Epithelial cell of prostate (primary cell): ENCODE results near the gene CELA3B.
A peak's percentile ranks its signal among the peaks of the same experiment; 100 is the strongest.
"Not testable (repeated sequence)": the region's sequence is repeated elsewhere in the genome, so short reads cannot be mapped to it uniquely, and the experiment has no call there.

Experiments
- DNase-seq: peaks from one replicate; pipeline ENCODE4 v3.0.0-alpha.2; 2011; ENCODE audit warnings: low read depth, low spot score
- H3K27ac ChIP-seq: fragments of 450-650 bp; 2 replicates; pipeline ENCODE4 v1.5.1; 2017; ENCODE audit warnings: mild to moderate bottlenecking

The CELA3B gene

DNA sequence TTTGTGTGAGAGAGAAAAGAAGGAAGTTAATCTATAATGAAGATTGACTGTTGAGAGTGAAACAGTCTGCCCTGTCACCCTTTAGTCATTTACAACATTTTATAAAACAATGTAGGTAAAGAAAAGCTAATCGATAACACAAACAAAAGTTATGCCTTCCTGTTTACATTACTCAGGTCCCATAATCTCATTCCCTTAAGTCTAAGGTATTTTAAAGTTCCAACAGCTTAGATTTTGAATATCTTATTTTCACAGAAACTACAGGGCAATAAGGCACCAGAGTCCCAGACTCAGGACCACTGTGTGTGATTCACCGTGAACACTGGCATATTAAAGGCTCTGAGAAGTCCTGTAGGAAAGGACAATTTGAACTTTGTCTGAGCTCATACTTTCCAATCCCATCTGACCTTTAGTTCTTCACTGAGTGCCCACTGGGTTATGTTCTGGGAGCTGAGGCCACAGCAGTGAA, 3.8 kb upstream of the CELA3B start:
- not testable (repeated sequence) for DNase-seq
- peak overlapping the region; percentile 36 for H3K27ac ChIP-seq

DNA sequence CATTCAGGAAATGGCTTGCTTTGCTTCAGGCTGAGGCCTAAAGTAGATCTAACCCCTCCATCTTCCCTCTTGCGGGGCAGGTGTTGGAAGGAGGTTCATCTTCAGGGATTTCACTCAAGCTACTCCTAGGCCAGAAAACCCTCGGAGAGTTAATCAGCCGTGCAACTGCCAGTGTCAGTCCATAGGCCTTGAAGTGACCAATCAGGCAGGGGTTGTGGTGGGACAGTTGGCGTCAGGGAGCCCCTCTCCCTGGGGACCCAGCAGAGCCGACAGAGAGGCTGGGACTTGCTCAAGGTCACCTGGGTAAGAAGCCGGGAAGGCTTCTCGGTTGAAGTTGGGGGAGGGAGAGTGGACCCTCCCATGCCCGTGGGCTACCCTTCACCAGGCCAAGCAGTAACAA, 2.9 kb upstream of the CELA3B start:
- not testable (repeated sequence) for DNase-seq, H3K27ac ChIP-seq

DNA sequence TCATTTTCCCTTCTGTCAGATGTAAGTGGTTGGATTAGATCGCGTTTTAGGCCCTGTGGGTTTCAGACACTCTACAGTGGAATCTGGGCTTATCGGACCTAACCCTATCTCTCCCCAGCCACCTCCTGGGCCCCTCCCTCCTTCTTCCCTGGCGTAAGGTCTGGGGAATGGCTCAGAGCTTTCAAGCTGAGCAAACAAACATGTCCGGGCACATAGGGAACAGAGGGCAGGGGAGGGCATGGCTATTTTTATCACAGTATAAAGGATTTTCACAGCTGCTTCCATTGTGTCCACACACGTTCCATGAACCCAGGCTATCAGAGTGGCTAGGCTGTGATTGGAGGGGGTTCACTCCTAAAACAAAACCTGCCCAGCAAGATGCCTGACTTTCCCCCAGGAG, 2.1 kb upstream of the CELA3B start:
- not testable (repeated sequence) for DNase-seq, H3K27ac ChIP-seq

DNA sequence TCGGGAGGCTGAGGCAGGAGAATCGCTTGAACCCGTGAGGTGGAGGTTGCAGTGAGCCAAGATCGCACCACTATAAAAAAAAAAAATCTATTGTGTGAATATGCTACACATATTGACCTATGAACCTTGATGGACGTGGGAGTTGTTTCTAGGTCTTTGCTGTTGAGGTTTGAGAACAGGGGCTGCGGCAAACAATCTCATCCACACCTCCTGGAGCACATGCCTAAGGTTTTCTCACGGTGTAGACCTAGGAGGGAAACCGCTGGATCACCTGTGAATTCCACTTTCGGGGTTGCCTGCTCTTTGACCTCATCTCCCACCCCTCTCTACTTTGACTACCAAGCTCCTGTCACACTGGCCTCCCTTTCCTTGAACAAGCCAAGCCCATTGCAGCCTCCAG, 1.5 kb upstream of the CELA3B start:
- not testable (repeated sequence) for H3K27ac ChIP-seq, DNase-seq

DNA sequence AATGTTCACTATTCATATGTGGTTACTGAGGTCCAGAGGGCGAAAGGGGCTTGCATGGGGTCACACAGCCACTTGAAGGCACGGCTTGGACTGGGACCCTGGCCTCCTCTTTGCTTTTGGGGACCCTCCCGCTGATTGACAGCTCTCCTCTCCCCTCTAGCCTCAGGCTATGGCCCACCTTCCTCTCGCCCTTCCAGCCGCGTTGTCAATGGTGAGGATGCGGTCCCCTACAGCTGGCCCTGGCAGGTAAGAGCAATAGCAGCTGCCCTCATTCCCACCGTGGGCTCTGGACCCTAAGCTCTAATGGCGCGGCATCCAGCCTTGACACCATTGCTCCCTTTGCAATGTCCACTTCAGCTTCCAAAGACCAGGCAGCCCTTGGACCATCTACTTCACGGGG, 1.4 kb downstream of the CELA3B start:
- H3K27ac ChIP-seq, DNase-seq: not testable (repeated sequence)

DNA sequence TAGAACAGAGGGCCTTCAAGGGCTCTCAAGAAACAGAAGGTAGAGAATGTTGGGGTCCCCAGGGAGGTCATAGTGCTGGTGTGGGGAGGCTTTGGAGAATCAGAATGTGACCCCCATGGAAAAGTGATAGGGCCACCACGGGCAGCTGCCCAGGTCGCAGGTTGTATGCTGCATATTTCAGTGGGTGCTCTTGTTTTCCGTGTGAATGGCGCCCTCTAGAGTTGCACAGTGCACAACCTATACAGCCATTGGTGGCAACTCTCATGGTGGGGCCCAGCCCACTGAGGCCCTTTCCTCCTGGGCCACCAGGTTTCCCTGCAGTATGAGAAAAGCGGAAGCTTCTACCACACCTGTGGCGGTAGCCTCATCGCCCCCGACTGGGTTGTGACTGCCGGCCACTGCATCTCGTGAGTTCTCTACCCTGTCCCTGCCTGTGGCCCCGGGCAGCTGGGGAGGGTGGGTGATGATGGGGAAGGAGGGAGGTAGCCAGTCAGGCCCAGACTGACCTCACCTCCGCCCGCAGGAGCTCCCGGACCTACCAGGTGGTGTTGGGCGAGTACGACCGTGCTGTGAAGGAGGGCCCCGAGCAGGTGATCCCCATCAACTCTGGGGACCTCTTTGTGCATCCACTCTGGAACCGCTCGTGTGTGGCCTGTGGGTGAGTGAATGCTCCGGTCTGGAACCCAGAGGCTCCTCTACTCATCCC, 3.8 kb downstream of the CELA3B start:
- H3K27ac ChIP-seq, DNase-seq: not testable (repeated sequence)

DNA sequence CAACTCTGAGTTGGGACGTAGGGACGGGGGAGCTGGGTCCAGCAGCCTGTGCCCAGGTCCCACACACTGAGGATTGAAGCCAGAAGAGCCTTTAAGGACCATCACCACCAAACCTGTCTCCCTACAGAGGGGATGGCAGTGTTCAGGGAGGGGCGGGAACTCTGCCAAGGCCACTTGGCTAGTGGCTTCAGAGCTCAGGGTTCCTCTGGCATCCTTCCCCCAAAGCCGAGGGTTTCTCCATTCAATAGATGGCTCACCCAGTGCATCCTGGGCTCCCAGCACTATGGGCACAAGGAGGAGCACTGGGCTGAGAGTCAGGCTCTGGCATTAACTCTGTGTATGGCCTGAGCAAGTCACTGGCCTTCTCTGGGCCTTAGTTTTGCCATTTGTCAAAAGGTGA, 4.4 kb downstream of the CELA3B start:
- not testable (repeated sequence) for H3K27ac ChIP-seq, DNase-seq

DNA sequence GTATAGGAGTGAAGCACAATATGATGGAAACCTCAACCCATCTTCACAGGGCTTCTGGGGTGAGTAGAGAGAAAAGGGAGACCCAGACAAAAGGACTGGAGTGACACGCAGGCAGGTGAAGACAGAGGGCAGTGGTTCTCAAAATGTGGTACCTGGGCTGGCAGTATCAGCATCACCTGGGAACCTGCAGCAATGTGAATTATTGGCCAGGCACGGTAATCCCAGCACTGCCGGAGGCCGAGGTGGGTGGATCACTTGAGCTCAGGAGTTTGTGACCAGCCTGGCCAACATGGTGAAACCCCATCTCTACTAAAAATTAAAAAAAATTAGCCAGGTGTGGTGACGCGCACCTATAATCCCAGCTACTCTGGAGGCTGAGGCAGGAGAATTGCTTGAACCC, 5.3 kb downstream of the CELA3B start:
- H3K27ac ChIP-seq, DNase-seq: not testable (repeated sequence)

DNA sequence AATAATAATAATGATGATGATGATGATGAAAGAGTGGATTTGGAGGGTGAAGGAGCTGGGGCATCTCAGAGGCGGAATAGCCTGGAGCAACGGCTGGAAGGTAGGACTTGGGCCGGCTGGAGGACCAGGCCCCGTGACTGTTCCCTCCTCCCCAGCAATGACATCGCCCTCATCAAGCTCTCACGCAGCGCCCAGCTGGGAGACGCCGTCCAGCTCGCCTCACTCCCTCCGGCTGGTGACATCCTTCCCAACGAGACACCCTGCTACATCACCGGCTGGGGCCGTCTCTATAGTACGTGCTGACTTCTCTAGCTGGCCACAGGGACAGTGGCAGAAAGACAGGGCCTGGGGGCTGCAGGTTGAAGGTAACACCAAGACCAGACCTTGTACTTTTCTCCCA, 6.7 kb downstream of the CELA3B start:
- DNase-seq, H3K27ac ChIP-seq: not testable (repeated sequence)

DNA sequence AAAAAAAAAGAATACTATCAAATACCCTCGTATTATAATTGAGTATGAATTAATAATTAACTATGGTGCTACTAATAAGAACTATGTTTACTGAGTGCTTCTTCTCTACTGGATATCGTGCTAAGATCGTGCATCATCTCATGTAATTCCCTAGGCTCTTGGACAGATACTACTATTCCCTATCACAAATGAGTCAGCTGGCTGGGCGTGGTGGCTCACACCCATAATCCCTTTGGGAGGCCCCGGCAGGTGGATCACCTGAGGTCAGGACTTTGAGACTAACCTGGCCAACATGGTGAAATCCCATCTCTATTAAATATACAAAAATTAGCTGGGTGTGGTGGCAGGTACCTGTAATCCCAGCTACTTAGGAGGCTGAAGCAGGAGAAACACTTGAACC, 9.1 kb downstream of the CELA3B start:
- not testable (repeated sequence) for H3K27ac ChIP-seq, DNase-seq

DNA sequence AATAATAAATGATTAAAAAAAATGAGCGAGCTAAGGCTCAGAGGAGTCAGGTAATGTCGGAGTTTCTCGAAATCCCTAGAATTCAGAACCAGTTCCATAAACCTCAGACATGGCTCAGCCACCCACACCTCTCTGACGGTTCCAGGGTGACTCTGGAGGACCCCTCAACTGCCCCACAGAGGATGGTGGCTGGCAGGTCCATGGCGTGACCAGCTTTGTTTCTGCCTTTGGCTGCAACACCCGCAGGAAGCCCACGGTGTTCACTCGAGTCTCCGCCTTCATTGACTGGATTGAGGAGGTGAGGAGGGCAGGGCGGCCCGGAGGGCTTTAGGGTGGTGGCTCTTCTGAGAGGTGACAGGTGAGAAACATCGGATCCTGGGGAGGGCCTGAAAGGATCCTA, 9.6 kb downstream of the CELA3B start:
- H3K27ac ChIP-seq, DNase-seq: not testable (repeated sequence)

DNA sequence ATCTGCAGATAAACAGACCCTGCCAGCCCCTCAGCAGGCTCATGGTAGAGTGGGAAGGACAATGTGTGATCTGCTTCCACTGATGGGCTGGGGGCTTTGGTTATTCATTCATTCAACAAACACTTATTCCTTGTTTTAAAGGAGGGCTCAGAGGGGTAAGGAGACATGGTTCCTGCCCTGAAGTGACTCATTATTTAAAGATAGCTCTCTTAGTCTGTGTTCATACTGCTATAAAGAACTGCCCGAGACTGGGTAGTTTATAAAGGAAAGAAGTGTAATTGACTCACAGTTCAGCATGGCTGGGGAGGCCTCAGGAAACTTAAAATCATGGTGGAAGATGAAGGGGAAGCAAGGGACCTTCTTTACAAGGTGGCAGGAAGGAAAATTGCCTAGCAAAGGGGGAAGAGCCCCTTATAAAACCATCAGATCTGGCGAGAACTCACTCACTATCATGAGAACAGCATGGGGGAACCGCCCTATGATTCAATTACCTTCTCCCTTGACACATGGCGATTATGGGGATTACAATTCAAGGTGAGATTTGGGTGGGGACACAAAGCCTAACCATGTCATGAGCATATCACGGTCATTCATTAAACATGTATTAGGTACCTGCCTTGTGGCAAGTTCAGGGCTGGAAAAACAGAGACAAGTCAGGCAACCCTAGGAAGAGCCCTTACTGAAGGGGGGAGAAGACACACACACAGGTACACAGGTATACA, 13.0 kb downstream of the CELA3B start:
- DNase-seq, H3K27ac ChIP-seq: not testable (repeated sequence)

DNA sequence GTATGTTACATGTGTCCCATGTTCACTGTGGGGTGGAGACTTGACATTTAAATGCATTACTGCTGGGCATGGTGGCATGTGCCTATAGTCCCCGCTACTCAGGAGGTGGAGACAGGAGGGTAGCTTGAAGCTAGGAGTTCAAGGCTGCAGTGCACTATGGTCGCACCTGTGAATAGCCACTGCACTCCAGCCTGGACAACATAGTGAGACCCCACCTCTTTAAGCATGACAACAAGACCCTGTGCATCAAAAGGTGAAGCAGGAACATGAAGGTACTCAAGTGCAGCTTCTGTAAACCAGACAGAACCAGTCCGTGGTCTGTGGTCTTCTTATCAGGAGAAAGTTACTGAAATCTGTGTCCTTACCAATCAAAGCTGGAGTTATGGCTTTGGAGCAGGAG, 15.4 kb downstream of the CELA3B start:
- not testable (repeated sequence) for H3K27ac ChIP-seq, DNase-seq

DNA sequence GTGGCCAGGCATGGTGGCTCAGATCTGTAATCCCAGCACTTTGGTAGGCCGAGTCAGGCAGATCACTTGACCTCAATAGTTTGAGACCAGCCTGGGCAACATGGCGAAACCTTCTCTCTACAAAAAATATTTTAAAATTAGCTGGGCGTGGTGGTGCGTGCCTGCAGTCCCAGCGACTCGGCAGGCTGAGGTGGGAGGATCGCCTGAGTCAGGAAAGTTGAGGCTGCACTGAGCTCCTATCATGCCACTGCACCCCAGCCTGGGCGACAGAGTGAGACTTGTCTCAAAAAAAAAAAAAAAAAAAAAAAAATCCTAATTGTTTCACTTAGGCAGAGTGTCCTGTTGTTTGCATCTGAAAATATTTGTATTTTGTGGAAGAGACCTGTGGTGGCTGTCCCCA, 17.9 kb downstream of the CELA3B start:
- not testable (repeated sequence) for DNase-seq, H3K27ac ChIP-seq

DNA sequence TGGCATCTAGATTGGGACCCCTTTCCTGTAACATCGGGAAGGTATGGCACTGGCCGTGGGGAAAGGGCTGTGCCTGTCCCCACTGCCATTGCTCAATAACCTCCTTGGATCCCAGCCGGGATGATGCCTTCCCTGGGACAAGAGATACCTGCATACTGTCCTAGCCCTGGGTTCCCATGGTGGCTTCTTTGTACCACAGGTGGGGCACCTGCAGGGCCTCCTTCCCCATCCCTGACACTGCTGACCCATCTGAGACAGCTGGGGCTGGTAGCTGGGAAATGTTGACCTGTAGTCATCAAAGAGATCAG, 19.8 kb downstream of the CELA3B start:
- not testable (repeated sequence) for H3K27ac ChIP-seq, DNase-seq

DNA sequence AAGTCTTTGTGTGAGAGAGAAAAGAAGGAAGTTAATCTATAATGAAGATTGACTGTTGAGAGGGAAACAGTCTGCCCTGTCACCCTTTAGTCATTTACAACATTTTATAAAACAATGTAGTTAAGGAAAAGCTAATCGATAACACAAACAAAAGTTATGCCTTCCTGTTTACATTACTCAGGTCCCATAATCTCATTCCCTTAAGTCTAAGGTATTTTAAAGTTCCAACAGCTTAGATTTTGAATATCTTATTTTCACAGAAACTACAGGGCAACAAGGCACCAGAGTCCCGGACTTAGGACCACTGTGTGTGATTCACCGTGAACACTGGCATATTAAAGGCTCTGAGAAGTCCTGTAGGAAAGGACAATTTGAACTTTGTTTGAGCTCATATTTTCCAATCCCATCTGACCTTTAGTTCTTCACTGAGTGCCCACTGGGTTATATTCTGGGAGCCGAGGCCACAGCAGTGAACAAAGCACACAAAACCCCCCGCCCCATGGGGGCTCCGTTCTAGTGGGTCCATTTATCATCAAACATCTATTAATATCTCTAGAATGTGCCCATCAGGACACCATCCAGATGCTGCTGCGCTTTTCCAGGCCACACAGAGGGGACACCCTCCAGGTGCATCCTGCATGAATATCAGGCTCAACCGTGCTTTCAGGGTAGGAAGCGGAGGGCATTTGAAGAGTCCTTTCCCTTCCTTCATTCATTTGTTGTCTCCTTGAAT, 21.2 kb downstream of the CELA3B start:
- H3K27ac ChIP-seq, result peak overlapping the region; percentile 41
- DNase-seq, result not testable (repeated sequence)

DNA sequence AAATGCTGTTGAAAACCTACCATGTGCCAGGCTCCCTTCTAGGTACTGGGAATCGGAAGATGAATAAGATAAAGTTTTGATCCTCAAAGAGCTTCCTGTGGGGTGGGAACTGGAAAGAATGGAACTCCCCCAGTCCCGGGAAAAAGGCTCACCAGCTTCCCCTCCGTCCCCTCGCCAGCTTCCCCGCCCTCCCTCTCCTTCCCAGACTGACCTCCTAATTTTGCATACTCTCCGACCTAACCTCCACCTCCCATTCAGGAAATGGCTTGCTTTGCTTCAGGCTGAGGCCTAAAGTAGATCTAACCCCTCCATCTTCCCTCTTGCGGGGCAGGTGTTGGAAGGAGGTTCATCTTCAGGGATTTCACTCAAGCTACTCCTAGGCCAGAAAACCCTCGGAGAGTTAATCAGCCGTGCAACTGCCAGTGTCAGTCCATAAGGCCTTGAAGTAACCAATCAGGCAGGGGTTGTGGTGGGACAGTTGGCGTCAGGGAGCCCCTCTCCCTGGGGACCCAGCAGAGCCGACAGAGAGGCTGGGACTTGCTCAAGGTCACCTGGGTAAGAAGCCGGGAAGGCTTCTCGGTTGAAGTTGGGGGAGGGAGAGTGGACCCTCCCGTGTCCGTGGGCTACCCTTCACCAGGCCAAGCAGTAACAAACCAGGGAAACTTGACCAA, 21.9 kb downstream of the CELA3B start:
- not testable (repeated sequence) for DNase-seq, H3K27ac ChIP-seq

DNA sequence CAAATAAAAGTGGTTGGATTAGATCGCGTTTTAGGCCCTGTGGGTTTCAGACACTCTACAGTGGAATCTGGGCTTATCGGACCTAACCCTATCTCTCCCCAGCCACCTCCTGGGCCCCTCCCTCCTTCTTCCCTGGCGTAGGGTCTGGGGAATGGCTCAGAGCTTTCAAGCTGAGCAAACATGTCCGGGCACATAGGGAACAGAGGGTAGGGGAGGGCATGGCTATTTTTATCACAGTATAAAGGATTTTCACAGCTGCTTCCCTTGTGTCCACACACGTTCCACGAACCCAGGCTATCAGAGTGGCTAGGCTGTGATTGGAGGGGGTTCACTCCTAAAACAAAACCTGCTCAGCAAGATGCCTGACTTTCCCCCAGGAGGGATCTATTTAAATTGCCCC, 22.8 kb downstream of the CELA3B start:
- H3K27ac ChIP-seq, DNase-seq: not testable (repeated sequence)

DNA sequence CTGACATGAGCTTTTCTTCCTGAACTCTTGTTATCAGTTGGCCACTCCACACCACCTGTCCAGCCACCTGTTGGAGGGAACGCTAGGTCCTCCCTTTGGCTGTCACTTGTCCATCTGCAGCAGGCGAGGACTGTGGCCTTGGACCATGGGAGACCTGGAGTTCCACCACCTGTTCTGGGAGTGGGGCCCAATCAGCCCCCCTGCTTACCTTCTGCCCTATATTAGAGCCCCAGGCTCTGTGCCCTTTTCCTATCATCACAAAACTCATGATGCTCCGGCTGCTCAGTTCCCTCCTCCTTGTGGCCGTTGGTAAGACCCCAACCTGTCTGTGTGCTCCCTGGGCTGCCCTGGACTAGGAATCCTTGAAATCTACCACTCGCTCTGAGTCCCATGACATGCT, 24.6 kb downstream of the CELA3B start, which contains the start of gene CELA3A:
Gene CELA3A (plus strand): TSS at position 249 of the 400 bp plus-strand sequence. CDS start 18 bp downstream, at position 267.
- no peak within 1 kb of the TSS for H3K27ac ChIP-seq
- DNase-seq, result no peak

DNA sequence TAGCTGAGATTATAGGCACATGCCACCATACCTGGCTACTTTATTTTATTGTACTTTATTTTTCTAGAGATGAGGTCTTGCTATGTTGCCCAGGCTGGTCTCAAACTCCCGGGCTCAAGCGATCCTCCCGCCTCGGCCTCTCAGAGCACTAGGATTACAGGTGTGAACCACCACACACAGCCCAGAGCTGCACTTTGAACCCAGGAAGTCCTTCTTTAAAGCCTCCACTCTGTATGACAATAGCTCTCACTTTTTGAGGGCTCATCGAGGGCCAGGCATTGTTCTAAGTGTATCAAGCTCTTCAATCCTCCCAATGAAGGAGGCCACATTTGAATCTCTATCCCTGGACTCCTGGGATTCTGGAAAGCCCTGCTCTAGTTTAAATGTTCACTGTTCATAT, 25.6 kb downstream of the CELA3B start:
- not testable (repeated sequence) for H3K27ac ChIP-seq, DNase-seq
